NB4 (cell line): ENCODE results near the gene DPH3.

ENCODE experiments used
- CTCF ChIP-seq: IDR thresholded peaks from one replicate; pipeline ENCODE4 v1.5.1; 2012; ENCODE audit warnings: low read depth, low read length
- MAX ChIP-seq: IDR thresholded peaks from 2 replicates; pipeline ENCODE4 v1.6.1; 2011; ENCODE audit warnings: low read depth, low read length
- MYC ChIP-seq: IDR thresholded peaks from 2 replicates; pipeline ENCODE4 v1.6.1; 2011; ENCODE audit warnings: low read depth, low read length
- POLR2A ChIP-seq: IDR thresholded peaks from 2 replicates; pipeline ENCODE4 v1.6.1; 2011; ENCODE audit warnings: mild to moderate bottlenecking; ENCODE audit not compliant: insufficient read length; ENCODE audit errors: extremely low read depth

- TF ChIP-seq CTCF (no peak), POLR2A (no peak), MYC (no peak), MAX (no peak)
These were observed 16.2 kb downstream of the DPH3 start for GRCh38 chr3:16248556-16248955.
